Astrocyte (in vitro differentiated cells and primary cell): ENCODE results near the gene TSPAN15. TPM values are rescaled to one million over a fixed set of nuclear protein-coding genes. Genes with fewer than 3 reads are reported as not detected.
"Not testable (repeated sequence)": the region's sequence is repeated elsewhere in the genome, so short reads cannot be mapped to it uniquely, and the experiment has no call there.

ENCODE experiments used
- DNase-seq: peaks from one replicate; pipeline ENCODE4 v3.0.0-alpha.2; 2010; ENCODE audit warnings: low read depth
- FAIRE-seq: peaks from 2 replicates; lab custom pipeline; 2011; peaks lifted over from hg19 to GRCh38; lab: Jason Lieb, UNC
- H2AFZ ChIP-seq: 2 replicates; pipeline ENCODE4 v1.6.0; 2012; ENCODE audit warnings: low read depth, low read length, inconsistent platforms
- H3K27ac ChIP-seq: 2 replicates; pipeline ENCODE4 v1.5.1; 2011; ENCODE audit warnings: low read depth, low read length, inconsistent platforms
- H3K27me3 ChIP-seq: 2 replicates; pipeline ENCODE4 v1.6.0; 2011; ENCODE audit warnings: low read length, inconsistent platforms; ENCODE audit not compliant: insufficient read depth
- H3K36me3 ChIP-seq: 2 replicates; pipeline ENCODE4 v1.5.1; 2011; ENCODE audit warnings: low read length, inconsistent platforms; ENCODE audit not compliant: insufficient read depth
- H3K4me1 ChIP-seq: 2 replicates; pipeline ENCODE4 v1.5.1; 2011; ENCODE audit warnings: low read length, inconsistent platforms; ENCODE audit not compliant: insufficient read depth
- H3K4me2 ChIP-seq: 2 replicates; pipeline ENCODE4 v1.6.0; 2012; ENCODE audit warnings: low read length, inconsistent platforms
- H3K4me3 ChIP-seq: 2 replicates; pipeline ENCODE4 v1.5.1; 2011; ENCODE audit warnings: low read depth, mild to moderate bottlenecking, low read length, inconsistent platforms; ENCODE audit not compliant: insufficient read depth
- H3K79me2 ChIP-seq: 2 replicates; pipeline ENCODE4 v1.6.0; 2012; ENCODE audit warnings: mild to moderate bottlenecking, low read length, inconsistent platforms; ENCODE audit not compliant: insufficient read depth
- H3K9ac ChIP-seq: 2 replicates; pipeline ENCODE4 v1.6.0; 2012; ENCODE audit warnings: mild to moderate bottlenecking, low read length, inconsistent platforms
- H3K9me3 ChIP-seq: 2 replicates; pipeline ENCODE4 v1.5.1; 2012; ENCODE audit warnings: low read depth, mild to moderate bottlenecking, low read length, inconsistent platforms; ENCODE audit not compliant: insufficient read depth
- H4K20me1 ChIP-seq: 2 replicates; pipeline ENCODE4 v1.6.0; 2012; ENCODE audit warnings: low read length, inconsistent platforms; ENCODE audit not compliant: insufficient read depth
- H3K27ac Mint-ChIP-seq: one replicate; pipeline ENCODE4 v1.8.0; 2021; ENCODE audit warnings: mild to moderate bottlenecking, mixed read lengths; ENCODE audit not compliant: unreplicated experiment
- H3K27me3 Mint-ChIP-seq: one replicate; pipeline ENCODE4 v1.8.0; 2021; ENCODE audit warnings: low read depth, mixed read lengths; ENCODE audit not compliant: unreplicated experiment
- H3K36me3 Mint-ChIP-seq: one replicate; pipeline ENCODE4 v1.8.0; 2021; ENCODE audit warnings: low read depth, mixed read lengths; ENCODE audit not compliant: unreplicated experiment
- H3K4me1 Mint-ChIP-seq: one replicate; pipeline ENCODE4 v1.8.0; 2021; ENCODE audit warnings: low read depth, mixed read lengths; ENCODE audit not compliant: unreplicated experiment
- H3K4me3 Mint-ChIP-seq: one replicate; pipeline ENCODE4 v1.8.0; 2021; ENCODE audit warnings: mild to moderate bottlenecking, moderate library complexity, mixed read lengths; ENCODE audit not compliant: unreplicated experiment
- H3K9me3 Mint-ChIP-seq: one replicate; pipeline ENCODE4 v1.8.0; 2021; ENCODE audit warnings: mild to moderate bottlenecking, mixed read lengths; ENCODE audit not compliant: unreplicated experiment
- CTCF ChIP-seq: IDR thresholded peaks from 2 replicates; pipeline ENCODE4 v1.5.1; 2011; ENCODE audit warnings: low read depth, mild to moderate bottlenecking, inconsistent platforms, low read length, moderate library complexity; ENCODE audit not compliant: insufficient read depth
- EZH2 ChIP-seq: IDR thresholded peaks from 2 replicates; pipeline ENCODE4 v1.6.1; 2012; ENCODE audit warnings: mild to moderate bottlenecking, low read length, inconsistent platforms; ENCODE audit not compliant: insufficient read depth
- total RNA-seq: library from RNA; stranded (reverse); gene quantifications from 2 replicates; pipeline ENCODE4 v1.2.1, GENCODE V29; 2021

The TSPAN15 gene
- total RNA-seq, 1 donor from 2014 or later, result 9.4 TPM

GRCh38 chr10:69533658-69534057 is 82.4 kb downstream of the TSPAN15 start:
- peaks cover 4% of the 10 kb centered on the region for H3K9me3 ChIP-seq
- DNase-seq (no peak), FAIRE-seq (no peak)
- H3K4me1 ChIP-seq, result no peaks in the 10 kb centered on the region
- no peak overlapping the region for H3K4me2 ChIP-seq
- peaks cover 16% of the 10 kb centered on the region for H3K9me3 Mint-ChIP-seq
- no peaks in the 10 kb centered on the region for H3K79me2 ChIP-seq
- no peaks in the 10 kb centered on the region for H3K36me3 ChIP-seq
- no peak overlapping the region for H3K27ac Mint-ChIP-seq
- no peak overlapping the region for H3K27ac ChIP-seq
- H3K36me3 Mint-ChIP-seq, result no peaks in the 10 kb centered on the region
- no peaks in the 10 kb centered on the region for H3K4me1 Mint-ChIP-seq
- H3K9ac ChIP-seq, result no peak overlapping the region
- H4K20me1 ChIP-seq, result no peaks in the 10 kb centered on the region
- TF ChIP-seq CTCF (no peak), EZH2 (no peak)
- H3K4me3 ChIP-seq, result no peak overlapping the region
- peaks cover 10% of the 10 kb centered on the region for H3K27me3 ChIP-seq
- no peak overlapping the region for H2AFZ ChIP-seq
- no peak overlapping the region for H3K4me3 Mint-ChIP-seq
- H3K27me3 Mint-ChIP-seq, result peaks cover 18% of the 10 kb centered on the region

GRCh38 chr10:69536521-69536920 is 85.3 kb downstream of the TSPAN15 start:
- H4K20me1 ChIP-seq, H3K9me3 ChIP-seq, H3K4me1 Mint-ChIP-seq, H3K4me3 Mint-ChIP-seq, H3K27ac Mint-ChIP-seq, FAIRE-seq, H3K4me3 ChIP-seq, H3K36me3 ChIP-seq, H3K27me3 ChIP-seq, DNase-seq, H3K4me1 ChIP-seq, H3K9ac ChIP-seq, H3K79me2 ChIP-seq, H3K36me3 Mint-ChIP-seq, H2AFZ ChIP-seq, H3K4me2 ChIP-seq, H3K27ac ChIP-seq: not testable (repeated sequence)
- Mint-ChIP-seq H3K9me3 (peaks cover 29% of the 10 kb centered on the region), H3K27me3 (peaks cover 26% of the 10 kb centered on the region)

- Mint-ChIP-seq H3K27me3 (peaks cover 27% of the 10 kb centered on the region), H3K36me3 (no peaks in the 10 kb centered on the region), H3K27ac (no peak overlapping the region), H3K4me1 (no peaks in the 10 kb centered on the region), H3K9me3 (peaks cover 34% of the 10 kb centered on the region), H3K4me3 (no peak overlapping the region)
- Histone ChIP-seq H3K79me2 (no peaks in the 10 kb centered on the region), H3K36me3 (no peaks in the 10 kb centered on the region), H4K20me1 (no peaks in the 10 kb centered on the region), H3K9ac (no peak overlapping the region), H3K27ac (no peak overlapping the region), H3K4me1 (no peaks in the 10 kb centered on the region), H2AFZ (no peak overlapping the region), H3K9me3 (peaks cover 8% of the 10 kb centered on the region), H3K4me3 (no peak overlapping the region), H3K4me2 (no peak overlapping the region), H3K27me3 (peaks cover 8% of the 10 kb centered on the region)
- DNase-seq (no peak), FAIRE-seq (no peak)
- no peak for TF ChIP-seq CTCF
- TF ChIP-seq EZH2, result no peak
Observed at GRCh38 chr10:69537449-69537848, 86.2 kb downstream of the TSPAN15 start.
